K562 (cell line): ENCODE results near the gene CD8A. TPM values are rescaled to one million over a fixed set of nuclear protein-coding genes. Genes with fewer than 3 reads are reported as not detected.

Experiments used
- AFF4 ChIP-seq: sonication (generic); formaldehyde crosslinking; IDR thresholded peaks from 2 replicates; pipeline ENCODE4 v1.8.0; 2023; ENCODE audit warnings: mild to moderate bottlenecking, missing genetic modification reagents
- CBFA2T2 ChIP-seq: fragments of 450-650 bp; conservative IDR thresholded peaks from 2 replicates; pipeline ENCODE4 v1.6.1; 2017; ENCODE audit warnings: mild to moderate bottlenecking
- ETV5 ChIP-seq: sonication (generic); formaldehyde crosslinking; IDR thresholded peaks from 2 replicates; pipeline ENCODE4 v1.4.0; 2020; ENCODE audit warnings: low read depth, mild to moderate bottlenecking, missing genetic modification reagents
- HDAC3 ChIP-seq: fragments of 450-650 bp; IDR thresholded peaks from 2 replicates; pipeline ENCODE4 v1.6.1; 2018; ENCODE audit warnings: borderline replicate concordance, mild to moderate bottlenecking, moderate library complexity; ENCODE audit not compliant: partially characterized antibody
- KDM2B ChIP-seq: fragments of 250-450 bp; sonication (Bioruptor Pico); IDR thresholded peaks from 2 replicates; pipeline ENCODE4 v1.8.0; 2021; ENCODE audit warnings: mild to moderate bottlenecking, moderate library complexity
- TEAD4 ChIP-seq, 2 experiments: sonication (generic) in 1 of 2; formaldehyde crosslinking in 1 of 2; IDR thresholded peaks; 2 replicates each; pipeline versions ENCODE4 v1.6.1 to v1.8.0; 2012 to 2022; ENCODE audit warnings: borderline replicate concordance in 1 of 2, inconsistent platforms in 1 of 2, low read length in 1 of 2, mild to moderate bottlenecking in 1 of 2, missing genetic modification reagents in 1 of 2
- ZBTB33 ChIP-seq: sonication (generic); formaldehyde crosslinking; IDR thresholded peaks from 2 replicates; pipeline ENCODE4 v1.8.1; 2023; ENCODE audit warnings: mild to moderate bottlenecking, missing genetic modification reagents
- polyA plus RNA-seq, 8 experiments: library from polyadenylated mRNA; depleted of rRNA in 4 of 8; stranded (reverse) in 5 of 8; unstranded in 3 of 8; fragments of >200 nt; fragmentation: Nextera tagmentation in 2 of 8; fragmentation: Illumina TruSeq in 1 of 8; extraction: Ambion mirVana in 2 of 8; extraction: Trizol in 1 of 8; gene quantifications; 2 replicates each; pipeline versions ENCODE4 v1.2.1 to v1.2.3, GENCODE V29; 2011 to 2014; ENCODE audit warnings: inconsistent platforms in 1 of 8, missing spikeins in 1 of 8
- total RNA-seq, 7 experiments: library from RNA; depleted of rRNA in 6 of 7; stranded (reverse); fragments of >200 nt in 6 of 7; fragmentation: Illumina TruSeq in 2 of 7; extraction: Trizol in 2 of 7; gene quantifications; 2 replicates each; pipeline versions ENCODE4 v1.2.1 to v1.2.3, GENCODE V29; 2011 to 2021; ENCODE audit warnings: low replicate concordance in 1 of 7

CD8A gene
- total and polyA plus RNA-seq, 9 of the 15 experiments (the other 6 are each of a cell fraction or from before 2014, with no cell fraction given): 0.07 TPM; not detected in 8

GRCh38 chr2:86774862-86775261 lies 15.9 kb downstream of the CD8A start (continued):
- no peak for TF ChIP-seq AFF4 (CRISPR knock-in tag)
- TF ChIP-seq HDAC3: no peak
- no peak for TF ChIP-seq CBFA2T2
- TF ChIP-seq ZBTB33: no peak
- no peak for TF ChIP-seq KDM2B (CRISPR knock-in tag)
- TF ChIP-seq TEAD4 (IDR thresholded peaks at IDR 0.05; ENCODE audit: low read length): no peak
- no peak for TF ChIP-seq TEAD4 (CRISPR knock-in tag; IDR thresholded peaks at IDR 0.05; ENCODE audit: borderline replicate concordance)
- TF ChIP-seq ETV5 (CRISPR knock-in tag): no peak
